Neural progenitor cell (in vitro differentiated cells): ENCODE measurements around the gene NDEL1. TPM values are rescaled to one million over a fixed set of nuclear protein-coding genes. Genes with fewer than 3 reads are reported as not detected.

ENCODE experiments used
- DNase-seq: peaks from one replicate; pipeline ENCODE4 v3.0.0-alpha.2; 2016; ENCODE audit warnings: low spot score
- H2AFZ ChIP-seq: fragments of 200-600 bp; sonication (generic); replicated peaks from 2 replicates; pipeline ENCODE4 v1.6.1; 2016; ENCODE audit warnings: antibody characterized with exemption
- H3F3A ChIP-seq: fragments of 200-600 bp; sonication (generic); 2 replicates; pipeline ENCODE4 v1.6.1; 2016; ENCODE audit warnings: antibody characterized with exemption, low read depth
- H3K27ac ChIP-seq: fragments of 200-600 bp; sonication (generic); 2 replicates; pipeline ENCODE4 v1.5.1; 2016; ENCODE audit warnings: mild to moderate bottlenecking
- H3K27me3 ChIP-seq: fragments of 200-600 bp; sonication (generic); 2 replicates; pipeline ENCODE4 v1.6.1; 2016; ENCODE audit warnings: mild to moderate bottlenecking, moderate library complexity
- H3K36me3 ChIP-seq: fragments of 200-600 bp; sonication (generic); 2 replicates; pipeline ENCODE4 v1.5.1; 2016
- H3K4me1 ChIP-seq: fragments of 200-600 bp; sonication (generic); 2 replicates; pipeline ENCODE4 v1.6.1; 2016; ENCODE audit warnings: mixed run types
- H3K4me2 ChIP-seq: fragments of 200-600 bp; sonication (generic); 2 replicates; pipeline ENCODE4 v1.6.1; 2016
- H3K4me3 ChIP-seq: fragments of 200-600 bp; sonication (generic); 2 replicates; pipeline ENCODE4 v1.5.1; 2016
- H3K79me2 ChIP-seq: fragments of 200-600 bp; sonication (generic); 2 replicates; pipeline ENCODE4 v1.6.1; 2016; ENCODE audit warnings: low read depth
- H3K9ac ChIP-seq: fragments of 200-600 bp; sonication (generic); 2 replicates; pipeline ENCODE4 v1.6.1; 2016
- H3K9me3 ChIP-seq: fragments of 200-600 bp; sonication (generic); 2 replicates; pipeline ENCODE4 v1.5.1; 2016; ENCODE audit warnings: low read depth
- H4K20me1 ChIP-seq: fragments of 200-600 bp; sonication (generic); 2 replicates; pipeline ENCODE4 v1.6.1; 2016; ENCODE audit warnings: low read depth
- H3K27ac Mint-ChIP-seq: 3 replicates; pipeline ENCODE4 v1.8.0; 2021; ENCODE audit warnings: mixed read lengths
- H3K27me3 Mint-ChIP-seq: 2 replicates; pipeline ENCODE4 v1.8.0; 2022; ENCODE audit warnings: low read depth, mild to moderate bottlenecking, inconsistent platforms, moderate library complexity, mixed read lengths; ENCODE audit not compliant: insufficient read depth
- H3K36me3 Mint-ChIP-seq: 3 replicates; pipeline ENCODE4 v1.8.0; 2021; ENCODE audit warnings: mixed read lengths
- H3K4me1 Mint-ChIP-seq: 3 replicates; pipeline ENCODE4 v1.8.0; 2021; ENCODE audit warnings: mixed read lengths
- H3K4me3 Mint-ChIP-seq: 3 replicates; pipeline ENCODE4 v1.8.0; 2021; ENCODE audit warnings: mild to moderate bottlenecking, moderate library complexity, mixed read lengths
- H3K9me3 Mint-ChIP-seq: 3 replicates; pipeline ENCODE4 v1.8.0; 2020; ENCODE audit warnings: mixed read lengths
- CTCF ChIP-seq: fragments of 200-600 bp; sonication (generic); IDR thresholded peaks from 2 replicates; pipeline ENCODE4 v1.5.1; 2017; ENCODE audit warnings: antibody characterized with exemption, mild to moderate bottlenecking
- EZH2 ChIP-seq: fragments of 200-600 bp; sonication (generic); IDR thresholded peaks from 2 replicates; pipeline ENCODE4 v1.6.1; 2017; ENCODE audit warnings: antibody characterized with exemption, mild to moderate bottlenecking, moderate library complexity
- EZH2phosphoT487 ChIP-seq: fragments of 200-600 bp; sonication (generic); IDR thresholded peaks from 2 replicates; pipeline ENCODE4 v1.6.1; 2017; ENCODE audit warnings: antibody characterized with exemption
- total RNA-seq: library from RNA; depleted of rRNA; stranded (reverse); fragments of >200 nt; gene quantifications from 2 replicates; pipeline ENCODE4 v1.2.3, GENCODE V29; 2015; ENCODE audit warnings: low replicate concordance

NDEL1 gene
- total RNA-seq, 1 donor from 2014 or later = 26.9 TPM

DNA sequence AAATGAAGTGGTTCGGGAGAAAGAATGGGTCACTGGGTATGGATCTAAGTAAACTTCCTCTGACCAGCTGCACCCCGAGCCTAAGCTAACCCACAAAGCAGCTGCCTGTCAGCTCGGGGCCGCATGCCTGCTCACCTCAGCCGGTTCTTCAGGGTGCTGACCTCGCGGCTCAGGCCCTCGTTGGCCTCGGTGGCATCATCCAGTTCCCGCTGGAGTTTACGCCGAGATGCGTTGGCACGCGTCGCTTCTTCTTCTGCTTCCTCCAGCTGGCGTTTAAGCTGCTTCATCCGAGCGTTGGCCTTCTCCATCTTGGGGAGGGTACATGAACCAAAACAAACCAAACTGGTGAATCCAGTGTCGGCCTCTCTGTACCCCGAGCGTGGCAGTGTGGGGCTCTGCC is 41.1 kb downstream of the NDEL1 start:
- H2AFZ ChIP-seq = no peak overlapping the region
- no peaks in the 10 kb centered on the region for H3K9me3 ChIP-seq
- peaks cover 27% of the 10 kb centered on the region for H3F3A ChIP-seq
- DNase-seq = no peak
- no peak overlapping the region for H3K27ac ChIP-seq
- Mint-ChIP-seq H3K4me3 (no peak overlapping the region), H3K36me3 (peaks cover 56% of the 10 kb centered on the region), H3K4me1 (no peaks in the 10 kb centered on the region), H3K27ac (no peak overlapping the region), H3K9me3 (no peaks in the 10 kb centered on the region), H3K27me3 (no peaks in the 10 kb centered on the region)
- H3K4me3 ChIP-seq = no peak overlapping the region
- no peaks in the 10 kb centered on the region for H3K27me3 ChIP-seq
- H3K36me3 ChIP-seq = peaks cover 3% of the 10 kb centered on the region
- no peak overlapping the region for H3K4me2 ChIP-seq
- no peaks in the 10 kb centered on the region for H3K4me1 ChIP-seq
- H4K20me1 ChIP-seq = no peaks in the 10 kb centered on the region
- H3K9ac ChIP-seq = no peak overlapping the region
- TF ChIP-seq EZH2phosphoT487 (no peak), CTCF (no peak), EZH2 (no peak)
- H3K79me2 ChIP-seq = no peaks in the 10 kb centered on the region

- Histone ChIP-seq H3K4me1 (no peaks in the 10 kb centered on the region), H3K79me2 (no peaks in the 10 kb centered on the region), H3K9me3 (no peaks in the 10 kb centered on the region), H4K20me1 (peaks cover 1% of the 10 kb centered on the region), H3F3A (peaks cover 25% of the 10 kb centered on the region), H3K27ac (no peak overlapping the region), H2AFZ (no peak overlapping the region), H3K9ac (no peak overlapping the region), H3K4me2 (no peak overlapping the region), H3K36me3 (peaks cover 3% of the 10 kb centered on the region), H3K4me3 (no peak overlapping the region), H3K27me3 (no peaks in the 10 kb centered on the region)
- Mint-ChIP-seq H3K27me3 (no peaks in the 10 kb centered on the region), H3K9me3 (no peaks in the 10 kb centered on the region), H3K4me1 (no peaks in the 10 kb centered on the region), H3K27ac (no peak overlapping the region), H3K36me3 (peaks cover 56% of the 10 kb centered on the region), H3K4me3 (no peak overlapping the region)
- TF ChIP-seq EZH2phosphoT487 = no peak
- TF ChIP-seq CTCF = no peak
- TF ChIP-seq EZH2 = no peak
- DNase-seq = no peak
These were observed 41.5 kb downstream of the NDEL1 start for GRCh38 chr17:8477171-8477570.

- Mint-ChIP-seq H3K4me3 (no peak overlapping the region), H3K9me3 (no peaks in the 10 kb centered on the region), H3K36me3 (peaks cover 57% of the 10 kb centered on the region), H3K4me1 (no peaks in the 10 kb centered on the region), H3K27me3 (no peaks in the 10 kb centered on the region), H3K27ac (no peak overlapping the region)
- H3K9me3 ChIP-seq = no peaks in the 10 kb centered on the region
- no peak overlapping the region for H3K9ac ChIP-seq
- H3K36me3 ChIP-seq = peaks cover 6% of the 10 kb centered on the region
- no peak for DNase-seq
- no peaks in the 10 kb centered on the region for H3K27me3 ChIP-seq
- no peak overlapping the region for H3K4me2 ChIP-seq
- H2AFZ ChIP-seq = no peak overlapping the region
- TF ChIP-seq EZH2phosphoT487 (no peak), EZH2 (no peak), CTCF (no peak)
- no peaks in the 10 kb centered on the region for H3K79me2 ChIP-seq
- H3K4me1 ChIP-seq = no peaks in the 10 kb centered on the region
- H4K20me1 ChIP-seq = peaks cover 2% of the 10 kb centered on the region
- peaks cover 25% of the 10 kb centered on the region for H3F3A ChIP-seq
- H3K4me3 ChIP-seq = no peak overlapping the region
- H3K27ac ChIP-seq = no peak overlapping the region
These were observed 42.2 kb downstream of the NDEL1 start for GRCh38 chr17:8477715-8478441.
